ENCODE data around the gene BMP6. TPM values are rescaled to one million over a fixed set of nuclear protein-coding genes. Genes with fewer than 3 reads are reported as not detected.
"Not testable (repeated sequence)": the region's sequence is repeated elsewhere in the genome, so short reads cannot be mapped to it uniquely, and the experiment has no call there.

The BMP6 gene
- polyA plus RNA-seq, 3 donors, result 7.0 to 7.9 (median 7.5) TPM

GRCh38 chr6:7784706-7785105 lies 58.8 kb downstream of the BMP6 start:
- DNase-seq (ENCODE audit: low read depth in 3 of 3, low spot score in 2 of 3), result no peak

- peak; percentile 38 to 66 (median 51) for DNase-seq (ENCODE audit: low read depth in 3 of 3, low spot score in 2 of 3)
These were observed 59.5 kb downstream of the BMP6 start for GRCh38 chr6:7785243-7786035.

GRCh38 chr6:7786214-7786661 lies 60.3 kb downstream of the BMP6 start:
- no peak for DNase-seq (ENCODE audit: low read depth in 3 of 3, low spot score in 2 of 3)

GRCh38 chr6:7787137-7787608 lies 61.3 kb downstream of the BMP6 start:
- no peak for DNase-seq (ENCODE audit: low read depth in 3 of 3, low spot score in 2 of 3)

GRCh38 chr6:7787731-7788130 lies 61.8 kb downstream of the BMP6 start:
- DNase-seq (ENCODE audit: low read depth in 3 of 3, low spot score in 2 of 3), result no peak

GRCh38 chr6:7794509-7794908 lies 68.6 kb downstream of the BMP6 start:
- DNase-seq (ENCODE audit: low read depth in 3 of 3, low spot score in 2 of 3), result no peak

GRCh38 chr6:7797386-7797785 lies 71.5 kb downstream of the BMP6 start:
- DNase-seq (ENCODE audit: low read depth in 3 of 3, low spot score in 2 of 3), result no peak

GRCh38 chr6:7798751-7799150 lies 72.9 kb downstream of the BMP6 start:
- DNase-seq (ENCODE audit: low read depth in 3 of 3, low spot score in 2 of 3), result no peak

GRCh38 chr6:7802662-7803061 lies 76.8 kb downstream of the BMP6 start:
- no peak for DNase-seq (ENCODE audit: low read depth in 3 of 3, low spot score in 2 of 3)

- no peak for DNase-seq (ENCODE audit: low read depth in 3 of 3, low spot score in 2 of 3)
These were observed 77.3 kb downstream of the BMP6 start for GRCh38 chr6:7803214-7803613.

GRCh38 chr6:7805078-7805849 lies 79.4 kb downstream of the BMP6 start:
- DNase-seq (ENCODE audit: low read depth in 3 of 3, low spot score in 2 of 3), result no peak

- DNase-seq (ENCODE audit: low read depth in 3 of 3, low spot score in 2 of 3), result no peak
These were observed 79.9 kb downstream of the BMP6 start for GRCh38 chr6:7805850-7806214.

- DNase-seq (ENCODE audit: low read depth in 3 of 3, low spot score in 2 of 3), result no peak
These were observed 80.8 kb downstream of the BMP6 start for GRCh38 chr6:7806711-7807110.

GRCh38 chr6:7809346-7809745 lies 83.4 kb downstream of the BMP6 start:
- no peak for DNase-seq (ENCODE audit: low read depth in 3 of 3, low spot score in 2 of 3)

- no peak for DNase-seq (ENCODE audit: low read depth in 3 of 3, low spot score in 2 of 3)
These were observed 85.5 kb downstream of the BMP6 start for GRCh38 chr6:7811441-7811840.

- no peak for DNase-seq (ENCODE audit: low read depth in 3 of 3, low spot score in 2 of 3)
These were observed 86.7 kb downstream of the BMP6 start for GRCh38 chr6:7812623-7813022.

GRCh38 chr6:7813193-7813592 lies 87.3 kb downstream of the BMP6 start:
- no peak for DNase-seq (ENCODE audit: low read depth in 3 of 3, low spot score in 2 of 3)

- no peak for DNase-seq (ENCODE audit: low read depth in 3 of 3, low spot score in 2 of 3)
These were observed 87.8 kb downstream of the BMP6 start for GRCh38 chr6:7813704-7814103.

GRCh38 chr6:7815716-7816115 lies 89.8 kb downstream of the BMP6 start:
- DNase-seq (ENCODE audit: low read depth in 3 of 3, low spot score in 2 of 3), result no peak

GRCh38 chr6:7817184-7817583 lies 91.3 kb downstream of the BMP6 start:
- not testable (repeated sequence) for DNase-seq (ENCODE audit: low read depth in 3 of 3, low spot score in 2 of 3)

GRCh38 chr6:7818257-7819214 lies 92.6 kb downstream of the BMP6 start:
- no peak for DNase-seq (ENCODE audit: low read depth in 3 of 3, low spot score in 2 of 3)

All from right renal cortex interstitium (tissue), 3 donors.